Measurements from ENCODE around the gene PRRT2.

Gene PRRT2

GRCh38 chr16:29820271-29820701 lies 8.3 kb downstream of the PRRT2 start, which contains the start of gene MVP:
Gene MVP, plus strand, starts transcription at chr16:29820462. Its CDS starts 10,088 bp downstream, at chr16:29830550.
- no peaks in the 10 kb centered on the region for H3K9me3 ChIP-seq (ENCODE audit: severe bottlenecking)
- DNase-seq, result peak; percentile 72
- H3K27me3 ChIP-seq (ENCODE audit: insufficient read depth, low read depth, severe bottlenecking), result no peaks in the 10 kb centered on the region
- H3K36me3 ChIP-seq, result peaks cover 27% of the 10 kb centered on the region
- H3K27ac ChIP-seq, result peak within 1 kb of the TSS; percentile 41
- peak within 1 kb of the TSS; percentile 34 for H3K4me3 ChIP-seq (ENCODE audit: low read depth, low read length)
- TF ChIP-seq CTCF (IDR thresholded peaks at IDR 0.05; ENCODE audit: low read depth, low read length), result no peak

- no peak for TF ChIP-seq CTCF (IDR thresholded peaks at IDR 0.05; ENCODE audit: low read depth, low read length)
- peak overlapping the region; percentile 41 for H3K27ac ChIP-seq
- no peaks in the 10 kb centered on the region for H3K9me3 ChIP-seq (ENCODE audit: severe bottlenecking)
- peaks cover 27% of the 10 kb centered on the region for H3K36me3 ChIP-seq
- H3K27me3 ChIP-seq (ENCODE audit: insufficient read depth, low read depth, severe bottlenecking), result no peaks in the 10 kb centered on the region
- H3K4me3 ChIP-seq (ENCODE audit: low read depth, low read length), result peak overlapping the region; percentile 34
- DNase-seq, result no peak
These were observed 9.0 kb downstream of the PRRT2 start for GRCh38 chr16:29820730-29821642.

GRCh38 chr16:29821643-29822115 lies 9.7 kb downstream of the PRRT2 start:
- Histone ChIP-seq H3K27ac (peak overlapping the region; percentile 41), H3K4me3 (ENCODE audit: low read depth, low read length) (no peak overlapping the region)
- no peak for DNase-seq

GRCh38 chr16:29824589-29825144 lies 12.7 kb downstream of the PRRT2 start:
- Histone ChIP-seq H3K4me3 (ENCODE audit: low read depth, low read length) (no peak overlapping the region), H3K27me3 (ENCODE audit: insufficient read depth, low read depth, severe bottlenecking) (no peaks in the 10 kb centered on the region), H3K9me3 (ENCODE audit: severe bottlenecking) (no peaks in the 10 kb centered on the region), H3K36me3 (peaks cover 4% of the 10 kb centered on the region), H3K27ac (peak overlapping the region; percentile 98)
- TF ChIP-seq CTCF (IDR thresholded peaks at IDR 0.05; ENCODE audit: low read depth, low read length), result no peak
- no peak for DNase-seq

More at GRCh38 chr16:29821643-29822115, 9.7 kb downstream of the PRRT2 start:
- TF ChIP-seq CTCF (IDR thresholded peaks at IDR 0.05; ENCODE audit: low read depth, low read length), result no peak
- H3K9me3 ChIP-seq (ENCODE audit: severe bottlenecking), result no peaks in the 10 kb centered on the region
- no peaks in the 10 kb centered on the region for H3K27me3 ChIP-seq (ENCODE audit: insufficient read depth, low read depth, severe bottlenecking)
- H3K36me3 ChIP-seq, result peaks cover 27% of the 10 kb centered on the region

- Histone ChIP-seq H3K9me3 (ENCODE audit: severe bottlenecking) (no peaks in the 10 kb centered on the region), H3K27me3 (ENCODE audit: insufficient read depth, low read depth, severe bottlenecking) (no peaks in the 10 kb centered on the region), H3K36me3 (no peaks in the 10 kb centered on the region; the same call in none of the 2 replicates), H3K27ac (peak overlapping the region; percentile 98), H3K4me3 (ENCODE audit: low read depth, low read length) (peak overlapping the region; percentile 12)
- peak; percentile 97 for DNase-seq
- no peak for TF ChIP-seq CTCF (IDR thresholded peaks at IDR 0.05; ENCODE audit: low read depth, low read length)
These were observed 13.4 kb downstream of the PRRT2 start for GRCh38 chr16:29825145-29826044.
